ENCODE results near the gene PNMA8B.

DNA sequence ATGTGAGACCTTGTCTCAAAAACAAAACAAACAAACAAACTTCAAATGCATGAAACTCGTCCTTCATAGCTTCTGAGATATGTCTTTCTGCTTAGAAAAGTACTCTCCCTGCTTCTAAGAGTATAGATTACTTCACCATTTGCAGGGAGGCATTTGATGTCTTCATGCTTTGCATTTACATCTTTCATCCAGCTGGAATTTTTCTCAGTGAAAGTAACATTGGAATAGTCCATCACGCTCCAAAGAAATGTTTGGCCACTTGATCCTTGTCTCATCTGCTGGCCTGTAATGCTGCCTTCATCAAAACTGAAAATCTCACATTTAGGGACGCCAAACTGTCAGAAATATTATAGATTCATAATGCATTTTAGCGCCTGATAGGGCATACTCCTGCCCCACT, 43.5 kb downstream of the PNMA8B start:
- TF ChIP-seq, protein P1, sequence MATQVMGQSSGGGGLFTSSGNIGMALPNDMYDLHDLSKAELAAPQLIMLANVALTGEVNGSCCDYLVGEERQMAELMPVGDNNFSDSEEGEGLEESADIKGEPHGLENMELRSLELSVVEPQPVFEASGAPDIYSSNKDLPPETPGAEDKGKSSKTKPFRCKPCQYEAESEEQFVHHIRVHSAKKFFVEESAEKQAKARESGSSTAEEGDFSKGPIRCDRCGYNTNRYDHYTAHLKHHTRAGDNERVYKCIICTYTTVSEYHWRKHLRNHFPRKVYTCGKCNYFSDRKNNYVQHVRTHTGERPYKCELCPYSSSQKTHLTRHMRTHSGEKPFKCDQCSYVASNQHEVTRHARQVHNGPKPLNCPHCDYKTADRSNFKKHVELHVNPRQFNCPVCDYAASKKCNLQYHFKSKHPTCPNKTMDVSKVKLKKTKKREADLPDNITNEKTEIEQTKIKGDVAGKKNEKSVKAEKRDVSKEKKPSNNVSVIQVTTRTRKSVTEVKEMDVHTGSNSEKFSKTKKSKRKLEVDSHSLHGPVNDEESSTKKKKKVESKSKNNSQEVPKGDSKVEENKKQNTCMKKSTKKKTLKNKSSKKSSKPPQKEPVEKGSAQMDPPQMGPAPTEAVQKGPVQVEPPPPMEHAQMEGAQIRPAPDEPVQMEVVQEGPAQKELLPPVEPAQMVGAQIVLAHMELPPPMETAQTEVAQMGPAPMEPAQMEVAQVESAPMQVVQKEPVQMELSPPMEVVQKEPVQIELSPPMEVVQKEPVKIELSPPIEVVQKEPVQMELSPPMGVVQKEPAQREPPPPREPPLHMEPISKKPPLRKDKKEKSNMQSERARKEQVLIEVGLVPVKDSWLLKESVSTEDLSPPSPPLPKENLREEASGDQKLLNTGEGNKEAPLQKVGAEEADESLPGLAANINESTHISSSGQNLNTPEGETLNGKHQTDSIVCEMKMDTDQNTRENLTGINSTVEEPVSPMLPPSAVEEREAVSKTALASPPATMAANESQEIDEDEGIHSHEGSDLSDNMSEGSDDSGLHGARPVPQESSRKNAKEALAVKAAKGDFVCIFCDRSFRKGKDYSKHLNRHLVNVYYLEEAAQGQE (IDR thresholded peaks at IDR 0.05; ENCODE audit: low read depth): no peak
- no peak for TF ChIP-seq CREB1 (IDR thresholded peaks at IDR 0.05; ENCODE audit: low read depth)
- no peak for TF ChIP-seq EGR1 (IDR thresholded peaks at IDR 0.05)
- no peak for TF ChIP-seq TAF1 (IDR thresholded peaks at IDR 0.05; ENCODE audit: low read depth)
- TF ChIP-seq EP300 (IDR thresholded peaks at IDR 0.05; ENCODE audit: borderline replicate concordance): no peak
- no peak for TF ChIP-seq USF1 (IDR thresholded peaks at IDR 0.05)
- no peak for TF ChIP-seq NFIC (IDR thresholded peaks at IDR 0.05)
- no peak for TF ChIP-seq YY1 (IDR thresholded peaks at IDR 0.05; ENCODE audit: low read depth)
- TF ChIP-seq RAD21 (IDR thresholded peaks at IDR 0.05; ENCODE audit: low read depth): no peak
- no peak for TF ChIP-seq TCF12 (IDR thresholded peaks at IDR 0.05; ENCODE audit: low read depth)

All from Ishikawa (cell line).